ENCODE measurements around the gene GGA2. TPM values are rescaled to one million over a fixed set of nuclear protein-coding genes. Genes with fewer than 3 reads are reported as not detected.
A peak's percentile ranks its signal among the peaks of the same experiment; 100 is the strongest.

GGA2 gene
- polyA plus RNA-seq, 2 donors: 12.6 to 15.9 TPM

DNA sequence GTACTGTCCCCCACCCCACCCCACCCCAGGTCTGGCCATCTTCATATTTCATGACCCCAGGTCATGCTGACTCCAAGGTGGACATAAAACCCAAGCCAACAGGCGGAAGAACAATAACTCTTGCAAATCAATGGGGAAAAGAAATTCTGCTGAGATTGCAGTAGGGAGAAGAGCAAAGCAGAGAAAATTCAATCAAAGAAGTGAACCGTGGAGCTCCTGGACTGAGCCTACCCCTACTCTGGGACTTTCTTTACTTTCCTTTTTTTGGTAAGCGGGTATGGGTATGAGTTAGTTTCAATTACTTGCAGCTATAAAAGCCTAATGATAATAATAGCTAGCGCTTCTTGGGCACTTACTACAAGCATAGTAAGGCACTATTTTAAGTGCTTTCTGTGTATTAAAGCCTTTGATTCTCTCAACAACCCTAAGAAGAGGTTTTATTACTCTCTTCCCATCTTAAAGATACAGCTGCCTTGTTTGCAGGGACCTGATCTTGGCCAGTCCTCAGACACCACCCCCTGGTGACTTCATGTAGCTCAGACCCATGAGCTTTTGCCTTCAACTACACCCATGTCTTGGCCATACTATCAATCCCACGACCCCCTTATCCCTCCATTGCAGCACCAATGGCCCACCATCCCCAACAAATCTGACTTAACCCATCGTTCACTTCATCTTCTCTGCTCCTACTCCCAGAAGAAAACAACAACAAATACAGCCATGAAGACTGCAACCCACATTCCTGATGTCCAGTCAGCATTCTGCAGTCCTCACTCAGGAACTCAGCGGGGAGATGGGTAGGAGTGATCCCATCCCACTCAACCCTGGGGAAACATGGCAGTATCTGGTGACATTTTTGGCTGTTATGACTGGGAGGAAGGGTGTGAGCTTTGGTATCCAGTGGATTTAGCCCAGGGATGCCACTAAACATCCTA, 4.4 kb downstream of the GGA2 start:
- Histone ChIP-seq H3K36me3 (ENCODE audit: control insufficient read depth in 2 of 2, insufficient read depth in 2 of 2, low read length in 1 of 2) (no peaks in the 10 kb centered on the region), H3K27me3 (ENCODE audit: control insufficient read depth in 1 of 2, insufficient read depth in 2 of 2, low read length in 2 of 2) (no peaks in the 10 kb centered on the region), H3K27ac (ENCODE audit: low read depth in 2 of 2, low read length in 1 of 2) (no peak overlapping the region), H3K4me1 (ENCODE audit: control insufficient read depth in 2 of 2, insufficient read depth in 2 of 2, low read length in 1 of 2) (peaks cover 3 to 25% of the 10 kb centered on the region in 2 donors), H3K9me3 (ENCODE audit: control insufficient read depth in 2 of 2, insufficient read depth in 1 of 2, low read depth in 1 of 2, low read length in 1 of 2) (no peaks in the 10 kb centered on the region), H3K4me3 (ENCODE audit: low read depth in 1 of 2, low read length in 2 of 2) (no peak overlapping the region)
- WGBS, 2 donors: 76 to 84% methylated on average over 7 of the region's 7 CpGs

DNA sequence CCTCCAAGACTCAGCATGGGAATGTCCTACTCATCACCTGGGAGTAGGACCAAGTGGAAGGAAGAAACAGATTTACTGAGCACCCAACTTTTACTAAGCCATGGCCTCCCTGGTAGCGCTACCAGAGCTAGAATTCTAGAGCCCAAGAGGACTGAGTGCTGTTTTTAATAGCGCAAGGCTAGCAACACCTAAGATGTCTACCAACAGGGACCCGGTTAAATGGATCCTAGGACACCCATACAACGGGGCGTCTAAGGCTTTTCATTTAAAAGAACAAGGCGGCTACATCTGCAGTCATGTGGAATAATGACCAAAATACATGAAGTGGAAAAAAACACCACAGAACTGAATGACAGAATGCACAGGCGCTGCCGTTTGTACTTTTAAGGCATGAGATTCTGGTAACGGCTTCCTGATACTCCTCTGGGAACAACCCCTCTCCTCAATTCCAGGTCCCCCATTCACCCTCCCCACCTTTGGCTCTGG, 5.1 kb downstream of the GGA2 start:
- Histone ChIP-seq H3K27me3 (ENCODE audit: control insufficient read depth in 1 of 2, insufficient read depth in 2 of 2, low read length in 2 of 2) (no peaks in the 10 kb centered on the region), H3K9me3 (ENCODE audit: control insufficient read depth in 2 of 2, insufficient read depth in 1 of 2, low read depth in 1 of 2, low read length in 1 of 2) (no peaks in the 10 kb centered on the region), H3K4me3 (ENCODE audit: low read depth in 1 of 2, low read length in 2 of 2) (no peak overlapping the region), H3K27ac (ENCODE audit: low read depth in 2 of 2, low read length in 1 of 2) (peak overlapping the region; percentile 81 to 94), H3K36me3 (ENCODE audit: control insufficient read depth in 2 of 2, insufficient read depth in 2 of 2, low read length in 1 of 2) (peaks cover 0 to under 1% of the 10 kb centered on the region in 2 donors), H3K4me1 (ENCODE audit: control insufficient read depth in 2 of 2, insufficient read depth in 2 of 2, low read length in 1 of 2) (peaks cover 3 to 25% of the 10 kb centered on the region in 2 donors)
- WGBS, 2 donors: 84 to 88% methylated on average over 9 of the region's 9 CpGs

DNA sequence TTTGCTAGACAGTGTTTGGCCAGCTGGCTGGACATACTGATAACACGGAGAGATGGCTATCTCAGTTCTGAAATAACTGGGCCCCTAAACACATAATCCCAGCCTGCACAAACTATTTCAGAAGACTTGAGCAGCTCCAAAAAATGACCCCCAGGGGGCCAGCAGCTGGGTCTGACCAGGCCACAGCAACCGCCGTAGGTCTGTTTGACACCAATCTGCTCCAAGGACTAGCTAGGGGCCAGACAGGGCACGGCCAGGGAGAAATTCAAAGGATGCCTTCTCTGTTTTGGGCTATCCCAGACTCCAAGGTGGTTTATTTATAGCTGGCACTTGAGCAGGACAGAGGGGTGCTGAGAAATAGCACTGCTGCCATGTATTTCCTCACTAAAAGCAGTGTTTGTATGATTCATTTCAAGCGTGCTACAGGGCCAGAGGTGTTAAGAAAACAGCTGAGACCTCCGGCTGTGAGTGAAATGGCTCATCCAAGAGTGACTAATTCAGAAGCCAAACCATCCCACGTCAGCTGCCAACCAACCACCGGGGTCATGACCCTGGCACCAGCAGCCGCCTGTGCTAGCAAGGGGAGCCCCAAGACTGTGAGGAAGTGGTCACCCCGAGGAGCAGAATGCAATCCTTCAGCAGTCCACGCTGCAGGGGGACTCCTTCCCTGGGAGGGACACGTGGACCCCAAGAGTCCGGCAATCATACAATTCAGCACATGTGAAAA, 5.7 kb downstream of the GGA2 start:
- Histone ChIP-seq H3K9me3 (ENCODE audit: control insufficient read depth in 2 of 2, insufficient read depth in 1 of 2, low read depth in 1 of 2, low read length in 1 of 2) (no peaks in the 10 kb centered on the region), H3K27ac (ENCODE audit: low read depth in 2 of 2, low read length in 1 of 2) (peak overlapping the region; percentile 81 to 94), H3K36me3 (ENCODE audit: control insufficient read depth in 2 of 2, insufficient read depth in 2 of 2, low read length in 1 of 2) (peaks cover 0 to 2% of the 10 kb centered on the region in 2 donors), H3K4me1 (ENCODE audit: control insufficient read depth in 2 of 2, insufficient read depth in 2 of 2, low read length in 1 of 2) (peaks cover 3 to 28% of the 10 kb centered on the region in 2 donors), H3K4me3 (ENCODE audit: low read depth in 1 of 2, low read length in 2 of 2) (no peak overlapping the region), H3K27me3 (ENCODE audit: control insufficient read depth in 1 of 2, insufficient read depth in 2 of 2, low read length in 2 of 2) (no peaks in the 10 kb centered on the region)
- WGBS, 2 donors: 36 to 37% methylated on average over 13 of the region's 13 CpGs

DNA sequence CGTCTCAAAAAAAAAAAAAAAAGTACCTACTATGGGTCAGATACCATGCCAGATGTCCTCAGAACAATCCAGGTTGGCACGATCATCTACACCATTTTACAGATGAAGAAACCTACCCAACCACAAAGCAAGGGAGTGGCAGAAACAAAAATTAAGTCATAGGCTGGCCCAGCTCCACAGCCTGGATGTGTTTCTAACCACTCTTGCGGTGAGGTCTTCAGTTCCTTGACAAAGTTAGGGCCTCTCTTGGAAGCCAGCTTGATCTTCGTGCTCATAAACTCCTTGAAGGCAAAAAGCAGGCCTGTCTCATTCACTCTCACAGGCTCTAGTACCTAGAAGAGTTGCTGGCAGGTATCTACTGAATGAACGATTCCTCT, 6.2 kb downstream of the GGA2 start:
- Histone ChIP-seq H3K36me3 (ENCODE audit: control insufficient read depth in 2 of 2, insufficient read depth in 2 of 2, low read length in 1 of 2) (peaks cover 0 to 2% of the 10 kb centered on the region in 2 donors), H3K4me3 (ENCODE audit: low read depth in 1 of 2, low read length in 2 of 2) (no peak overlapping the region), H3K27me3 (ENCODE audit: control insufficient read depth in 1 of 2, insufficient read depth in 2 of 2, low read length in 2 of 2) (no peaks in the 10 kb centered on the region), H3K27ac (ENCODE audit: low read depth in 2 of 2, low read length in 1 of 2) (peak overlapping the region; percentile 81 to 94), H3K4me1 (ENCODE audit: control insufficient read depth in 2 of 2, insufficient read depth in 2 of 2, low read length in 1 of 2) (peaks cover 3 to 26% of the 10 kb centered on the region in 2 donors), H3K9me3 (ENCODE audit: control insufficient read depth in 2 of 2, insufficient read depth in 1 of 2, low read depth in 1 of 2, low read length in 1 of 2) (no peaks in the 10 kb centered on the region)
- WGBS, 2 donors: 40 to 43% methylated on average over 5 of the region's 5 CpGs

DNA sequence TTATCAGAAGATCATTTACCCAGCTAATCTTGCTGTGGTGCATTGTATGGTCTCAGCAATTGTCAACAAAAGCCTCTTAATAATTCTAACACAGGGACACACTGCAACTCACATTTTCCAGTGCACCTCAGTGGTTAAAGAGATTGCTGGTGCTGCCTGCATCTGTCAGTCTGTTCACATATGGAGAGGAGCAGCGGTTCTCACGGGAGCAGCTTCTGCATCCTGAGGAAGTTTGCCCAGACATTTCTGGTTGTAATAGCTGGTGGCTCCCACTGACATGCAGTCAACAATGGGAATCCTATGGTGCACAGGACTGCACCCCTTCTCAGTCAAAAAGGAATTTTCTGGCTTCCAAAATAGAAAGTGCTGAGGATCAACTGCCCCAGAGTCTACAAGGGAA, 7.8 kb downstream of the GGA2 start:
- 30 to 56% methylated on average over 2 of the region's 2 CpGs for WGBS, 2 donors
- H3K4me1 ChIP-seq (ENCODE audit: control insufficient read depth in 2 of 2, insufficient read depth in 2 of 2, low read length in 1 of 2): peaks cover 3 to 24% of the 10 kb centered on the region in 2 donors

DNA sequence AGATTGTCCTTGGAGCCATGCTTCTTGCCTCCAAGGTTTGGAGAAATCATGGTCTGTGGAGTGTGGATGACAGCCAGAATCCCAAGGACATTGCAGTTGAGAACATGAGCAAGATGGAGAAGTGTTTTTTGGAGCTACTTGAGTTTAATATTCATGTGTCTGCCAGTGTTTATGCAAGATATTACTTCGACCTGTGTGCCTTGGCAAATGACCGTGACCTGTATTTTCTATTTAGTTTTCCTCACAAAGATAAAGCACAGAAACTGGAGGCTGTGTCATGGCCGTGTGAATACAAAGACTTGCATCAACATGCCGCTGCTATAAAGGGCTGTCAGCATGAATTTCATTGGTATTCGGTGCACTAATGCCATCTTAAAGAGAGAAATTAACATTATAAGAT, 9.0 kb downstream of the GGA2 start:
- Histone ChIP-seq H3K36me3 (ENCODE audit: control insufficient read depth in 2 of 2, insufficient read depth in 2 of 2, low read length in 1 of 2) (peaks cover 0 to 2% of the 10 kb centered on the region in 2 donors), H3K9me3 (ENCODE audit: control insufficient read depth in 2 of 2, insufficient read depth in 1 of 2, low read depth in 1 of 2, low read length in 1 of 2) (no peaks in the 10 kb centered on the region), H3K4me3 (ENCODE audit: low read depth in 1 of 2, low read length in 2 of 2) (no peak overlapping the region), H3K27me3 (ENCODE audit: control insufficient read depth in 1 of 2, insufficient read depth in 2 of 2, low read length in 2 of 2) (no peaks in the 10 kb centered on the region), H3K4me1 (ENCODE audit: control insufficient read depth in 2 of 2, insufficient read depth in 2 of 2, low read length in 1 of 2) (peaks cover 3 to 24% of the 10 kb centered on the region in 2 donors), H3K27ac (ENCODE audit: low read depth in 2 of 2, low read length in 1 of 2) (peak overlapping the region in 1 of 2 donors; percentile 64)
- WGBS, 2 donors: 47 to 59% methylated on average over 5 of the region's 5 CpGs

More for the DNA sequence above, 7.8 kb downstream of the GGA2 start:
- Histone ChIP-seq H3K36me3 (ENCODE audit: control insufficient read depth in 2 of 2, insufficient read depth in 2 of 2, low read length in 1 of 2) (peaks cover 0 to 2% of the 10 kb centered on the region in 2 donors), H3K27me3 (ENCODE audit: control insufficient read depth in 1 of 2, insufficient read depth in 2 of 2, low read length in 2 of 2) (no peaks in the 10 kb centered on the region), H3K9me3 (ENCODE audit: control insufficient read depth in 2 of 2, insufficient read depth in 1 of 2, low read depth in 1 of 2, low read length in 1 of 2) (no peaks in the 10 kb centered on the region), H3K4me3 (ENCODE audit: low read depth in 1 of 2, low read length in 2 of 2) (no peak overlapping the region), H3K27ac (ENCODE audit: low read depth in 2 of 2, low read length in 1 of 2) (peak overlapping the region in 1 of 2 donors; percentile 36)

DNA sequence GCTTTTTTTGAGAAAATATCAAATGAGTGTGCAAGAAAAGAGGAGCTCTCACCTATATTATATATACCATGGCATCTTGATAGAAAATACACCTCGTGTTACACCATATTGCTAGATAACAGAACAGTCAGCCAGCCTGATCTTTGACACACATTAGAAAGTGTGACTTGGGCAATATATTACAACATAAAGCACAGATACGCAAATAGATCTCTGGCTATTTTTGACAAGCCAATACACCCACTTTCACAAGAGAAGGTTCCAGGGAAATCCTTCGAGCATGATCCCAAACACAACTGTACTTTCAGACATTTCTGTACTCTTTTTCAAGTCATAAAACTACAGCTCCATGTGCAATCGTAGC, 9.4 kb downstream of the GGA2 start:
- H3K27me3 ChIP-seq (ENCODE audit: control insufficient read depth in 1 of 2, insufficient read depth in 2 of 2, low read length in 2 of 2): no peaks in the 10 kb centered on the region
- no peaks in the 10 kb centered on the region for H3K9me3 ChIP-seq (ENCODE audit: control insufficient read depth in 2 of 2, insufficient read depth in 1 of 2, low read depth in 1 of 2, low read length in 1 of 2)
- H3K4me1 ChIP-seq (ENCODE audit: control insufficient read depth in 2 of 2, insufficient read depth in 2 of 2, low read length in 1 of 2): peaks cover 4 to 24% of the 10 kb centered on the region in 2 donors
- WGBS, 2 donors: 42 to 48% methylated on average over 4 of the region's 4 CpGs
- H3K27ac ChIP-seq (ENCODE audit: low read depth in 2 of 2, low read length in 1 of 2): peak overlapping the region; percentile 64 to 89
- H3K36me3 ChIP-seq (ENCODE audit: control insufficient read depth in 2 of 2, insufficient read depth in 2 of 2, low read length in 1 of 2): peaks cover 0 to 2% of the 10 kb centered on the region in 2 donors
- H3K4me3 ChIP-seq (ENCODE audit: low read depth in 1 of 2, low read length in 2 of 2): no peak overlapping the region

DNA sequence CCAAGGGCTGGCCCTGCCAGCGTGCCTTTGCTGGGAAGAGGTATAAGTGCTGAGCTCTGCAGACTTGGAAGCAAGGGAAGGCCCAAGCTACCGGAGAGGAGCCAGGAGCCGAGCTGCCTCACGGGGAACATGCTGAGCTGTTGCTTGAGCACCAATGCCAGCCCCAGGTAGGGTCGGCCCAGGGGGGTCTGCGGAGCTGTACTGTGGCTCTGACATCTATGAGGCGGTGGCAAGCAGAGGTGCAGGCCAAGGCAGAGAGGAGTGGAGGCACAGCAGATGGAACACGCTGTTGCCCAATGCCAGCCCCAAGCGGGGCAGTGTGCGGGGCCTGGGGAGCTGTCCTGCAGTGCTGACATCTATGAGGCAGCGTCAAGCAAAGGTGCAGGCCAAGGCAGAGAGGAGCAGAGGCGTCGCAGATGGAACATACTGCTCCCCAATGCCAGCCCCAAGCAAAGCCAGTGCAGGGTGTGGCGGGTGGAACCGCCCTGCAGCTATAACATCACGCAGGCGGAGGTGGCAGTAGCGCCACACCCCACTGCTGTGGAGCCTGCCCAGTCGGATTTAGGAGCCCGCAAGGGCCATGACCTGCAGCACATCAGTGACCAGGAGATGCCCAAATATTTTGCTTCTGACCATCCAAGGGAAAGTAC, 10.0 kb downstream of the GGA2 start:
- peak overlapping the region; percentile 84 to 89 for H3K27ac ChIP-seq (ENCODE audit: low read depth in 2 of 2, low read length in 1 of 2)
- peaks cover 0 to 2% of the 10 kb centered on the region in 2 donors for H3K36me3 ChIP-seq (ENCODE audit: control insufficient read depth in 2 of 2, insufficient read depth in 2 of 2, low read length in 1 of 2)
- no peak overlapping the region for H3K4me3 ChIP-seq (ENCODE audit: low read depth in 1 of 2, low read length in 2 of 2)
- WGBS, 2 donors: 57 to 65% methylated on average over 20 of the region's 20 CpGs
- H3K4me1 ChIP-seq (ENCODE audit: control insufficient read depth in 2 of 2, insufficient read depth in 2 of 2, low read length in 1 of 2): peaks cover 4 to 24% of the 10 kb centered on the region in 2 donors
- no peaks in the 10 kb centered on the region for H3K9me3 ChIP-seq (ENCODE audit: control insufficient read depth in 2 of 2, insufficient read depth in 1 of 2, low read depth in 1 of 2, low read length in 1 of 2)
- no peaks in the 10 kb centered on the region for H3K27me3 ChIP-seq (ENCODE audit: control insufficient read depth in 1 of 2, insufficient read depth in 2 of 2, low read length in 2 of 2)

DNA sequence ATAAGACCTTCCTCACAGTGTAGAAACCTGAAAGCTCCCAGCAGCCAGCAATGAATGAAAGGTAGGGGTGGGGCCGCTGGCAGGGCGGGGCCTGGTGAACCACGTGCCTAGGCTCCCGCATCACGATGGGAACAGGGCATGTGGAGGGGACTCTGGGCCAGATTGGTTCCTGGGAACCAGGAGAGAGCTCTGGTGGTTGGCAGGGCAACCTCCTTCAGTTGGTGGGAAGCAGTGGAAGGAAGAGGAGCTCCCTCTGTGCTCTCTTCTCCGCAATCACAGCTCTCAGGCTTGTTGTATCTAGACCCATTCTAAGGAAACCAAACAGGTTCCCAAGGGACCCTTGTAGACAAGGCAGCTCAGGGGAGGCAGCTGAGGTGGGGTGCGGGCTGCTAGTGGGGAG, 10.5 kb downstream of the GGA2 start:
- 52 to 61% methylated on average over 7 of the region's 7 CpGs for WGBS, 2 donors
- Histone ChIP-seq H3K4me1 (ENCODE audit: control insufficient read depth in 2 of 2, insufficient read depth in 2 of 2, low read length in 1 of 2) (peaks cover 2 to 22% of the 10 kb centered on the region in 2 donors), H3K36me3 (ENCODE audit: control insufficient read depth in 2 of 2, insufficient read depth in 2 of 2, low read length in 1 of 2) (peaks cover 0 to 2% of the 10 kb centered on the region in 2 donors), H3K4me3 (ENCODE audit: low read depth in 1 of 2, low read length in 2 of 2) (no peak overlapping the region), H3K27me3 (ENCODE audit: control insufficient read depth in 1 of 2, insufficient read depth in 2 of 2, low read length in 2 of 2) (no peaks in the 10 kb centered on the region), H3K27ac (ENCODE audit: low read depth in 2 of 2, low read length in 1 of 2) (peak overlapping the region; percentile 84 to 89), H3K9me3 (ENCODE audit: control insufficient read depth in 2 of 2, insufficient read depth in 1 of 2, low read depth in 1 of 2, low read length in 1 of 2) (no peaks in the 10 kb centered on the region)
